Measurements from ENCODE around the gene LZIC. TPM values are rescaled to one million over a fixed set of nuclear protein-coding genes. Genes with fewer than 3 reads are reported as not detected.

LZIC gene
- total and polyA plus RNA-seq, 9 of the 15 experiments (the other 6 are each of a cell fraction or from before 2014, with no cell fraction given), result 32.9 to 109 (median 61.7) TPM

DNA sequence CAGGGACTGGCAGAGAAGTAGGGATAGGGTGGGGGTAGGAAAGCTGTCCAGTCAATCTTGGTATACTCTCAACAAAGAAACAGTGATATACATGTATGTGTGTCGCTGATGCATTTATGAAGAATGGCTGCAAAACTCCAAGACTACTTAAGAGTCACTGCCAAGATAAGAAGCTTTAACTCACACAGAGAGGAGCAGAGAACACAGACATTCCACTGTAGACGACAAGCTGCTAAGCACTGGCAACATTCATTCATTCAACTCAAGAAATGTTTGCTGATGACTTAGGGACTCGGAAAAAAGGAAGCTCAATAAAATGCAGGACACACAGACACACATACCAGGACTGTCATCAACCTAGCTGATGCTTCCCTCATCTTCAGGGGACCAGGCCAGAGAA is 38.6 kb downstream of the LZIC start (continued):
- TF ChIP-seq TOE1 (IDR thresholded peaks at IDR 0.05; ENCODE audit: borderline replicate concordance) (no peak), TOE1 (CRISPR knock-in tag; IDR thresholded peaks at IDR 0.05; ENCODE audit: borderline replicate concordance, low read depth) (no peak), TARDBP (IDR thresholded peaks at IDR 0.05) (no peak), ZBTB7A (IDR thresholded peaks at IDR 0.05; ENCODE audit: borderline replicate concordance, control insufficient read depth, low read depth, low read length) (no peak)
- TF ChIP-seq, protein P1, sequence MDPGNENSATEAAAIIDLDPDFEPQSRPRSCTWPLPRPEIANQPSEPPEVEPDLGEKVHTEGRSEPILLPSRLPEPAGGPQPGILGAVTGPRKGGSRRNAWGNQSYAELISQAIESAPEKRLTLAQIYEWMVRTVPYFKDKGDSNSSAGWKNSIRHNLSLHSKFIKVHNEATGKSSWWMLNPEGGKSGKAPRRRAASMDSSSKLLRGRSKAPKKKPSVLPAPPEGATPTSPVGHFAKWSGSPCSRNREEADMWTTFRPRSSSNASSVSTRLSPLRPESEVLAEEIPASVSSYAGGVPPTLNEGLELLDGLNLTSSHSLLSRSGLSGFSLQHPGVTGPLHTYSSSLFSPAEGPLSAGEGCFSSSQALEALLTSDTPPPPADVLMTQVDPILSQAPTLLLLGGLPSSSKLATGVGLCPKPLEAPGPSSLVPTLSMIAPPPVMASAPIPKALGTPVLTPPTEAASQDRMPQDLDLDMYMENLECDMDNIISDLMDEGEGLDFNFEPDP (CRISPR knock-in tag; IDR thresholded peaks at IDR 0.05), result no peak

DNA sequence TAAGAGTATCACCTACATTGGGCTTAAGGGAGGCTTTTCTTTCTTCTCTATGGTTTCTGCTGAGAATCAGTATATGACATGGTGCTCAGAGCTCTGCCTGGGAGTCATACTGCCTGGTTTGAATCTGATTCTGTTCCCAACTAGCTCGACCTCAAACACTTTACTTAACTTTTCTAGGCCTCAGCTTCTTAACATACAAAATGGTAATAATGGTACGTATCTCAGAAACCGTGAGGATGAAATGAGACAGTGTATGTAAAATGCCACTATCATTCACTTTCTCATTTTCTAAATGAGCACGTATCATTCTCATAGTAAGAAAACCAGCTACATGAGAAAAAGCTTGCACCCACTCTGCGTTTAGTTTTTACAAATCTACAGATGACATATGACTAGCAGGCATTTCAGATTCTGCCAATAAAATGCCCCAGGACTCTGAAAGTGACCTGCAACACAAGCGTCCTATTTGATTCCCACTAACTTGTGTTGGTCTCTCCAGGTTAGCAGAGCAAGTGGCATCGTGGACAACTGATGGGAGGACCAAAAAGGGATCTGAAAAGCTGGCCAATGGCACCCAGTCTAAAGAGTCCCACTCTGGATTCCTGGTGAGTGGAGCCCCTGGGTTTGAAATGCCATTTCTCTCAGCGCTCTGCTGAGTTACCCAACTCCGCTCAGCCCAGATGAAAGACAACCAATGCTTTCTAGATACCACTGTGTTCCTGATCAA is 39.2 kb downstream of the LZIC start:
- Histone ChIP-seq H4K20me1 (replicated peaks; ENCODE audit: control insufficient read depth, insufficient read depth, low read length) (peaks cover 7% of the 10 kb centered on the region; the same call in 1 of the 2 replicates), H3K79me2 (ENCODE audit: control insufficient read depth, insufficient read depth, low read length) (peaks cover 5% of the 10 kb centered on the region; the same call in 2 of the 3 replicates), H3K27ac (ENCODE audit: extremely low read depth, low read depth, low read length) (no peak overlapping the region), H2AFZ (ENCODE audit: low read depth, low read length) (no peak overlapping the region), H3K36me3 (ENCODE audit: control insufficient read depth, insufficient read depth, low read length) (no peaks in the 10 kb centered on the region), H3K4me2 (ENCODE audit: insufficient read depth, low read length) (no peak overlapping the region), H3K9me3 (replicated peaks; ENCODE audit: control insufficient read depth, insufficient read depth, low read depth, low read length) (no peaks in the 10 kb centered on the region), H3K4me1 (replicated peaks in 1 of 2; ENCODE audit: control insufficient read depth in 2 of 2, insufficient read depth in 2 of 2, low read length in 2 of 2) (peaks cover 23 to 33% of the 10 kb centered on the region in 2 experiments; a peak in 4 of 5 replicates), H3K9ac (ENCODE audit: insufficient read depth in 1 of 2, low read depth in 2 of 2, low read length in 2 of 2) (no peak overlapping the region), H3K9me1 (ENCODE audit: control insufficient read depth, insufficient read depth, low read length) (peaks cover 3% of the 10 kb centered on the region), H3K4me3 (no peak overlapping the region), H3K27me3 (ENCODE audit: control insufficient read depth in 2 of 2, insufficient read depth in 2 of 2, low read length in 2 of 2) (no peaks in the 10 kb centered on the region)
- no peak for DNase-seq (ENCODE audit: extremely low read depth in 1 of 4, low spot score in 3 of 4)
- ATAC-seq, result no peak
- intact Hi-C loops (cut with micrococcal nuclease) (no loop called here), in situ Hi-C loops (cut with MboI) (no loop called here)
- TF ChIP-seq RBM17 (IDR thresholded peaks at IDR 0.05; ENCODE audit: borderline replicate concordance, low read depth, low read length), result no peak
- TF ChIP-seq PURB (CRISPR knock-in tag; IDR thresholded peaks at IDR 0.05; ENCODE audit: low read depth), result no peak
- TF ChIP-seq FOXJ3 (CRISPR knock-in tag; IDR thresholded peaks at IDR 0.05), result no peak
- TF ChIP-seq FOXK1 (CRISPR knock-in tag; IDR thresholded peaks at IDR 0.05; ENCODE audit: borderline replicate concordance), result no peak
- TF ChIP-seq ZNF583 (CRISPR knock-in tag; IDR thresholded peaks at IDR 0.05), result no peak
- TF ChIP-seq MCM3 (IDR thresholded peaks at IDR 0.05), result no peak
- 0 out of 2 replicates have a peak, but pooled peaks have one; percentile 27 for TF ChIP-seq ZNF740 (CRISPR knock-in tag; IDR thresholded peaks at IDR 0.05)
- no peak for TF ChIP-seq ZNF740 (tag; IDR thresholded peaks at IDR 0.05)
- no peak for TF ChIP-seq DACH1 (IDR thresholded peaks at IDR 0.05; ENCODE audit: partially characterized antibody)
- ChIA-PET CTCF (ENCODE audit: low intra/inter-chr PET ratio) (no interaction called here), POLR2A (interaction anchor here (0.6 to 1.3 kb wide), 5 partner anchors 11 to 92 kb away, joined by 3 to 5 read pairs (median 3); partner anchors contain the start of gene NMNAT1)
- 58% methylated on average over 9 of the region's 9 CpGs for WGBS (ENCODE audit: insufficient coverage, low coverage, missing lambda C conversion rate)
- no peak for FAIRE-seq
- BruUV-seq (replicated peaks), result no TSS peak

All from K562 (cell line).